ENCODE measurements around the gene CERS6. TPM values are rescaled to one million over a fixed set of nuclear protein-coding genes. Genes with fewer than 3 reads are reported as not detected.
A peak's percentile ranks its signal among the peaks of the same experiment; 100 is the strongest.

The CERS6 gene
- total RNA-seq, 3 donors from 2014 or later = 36.4 to 46.4 (median 44.8) TPM

- intact Hi-C loops (cut with DNase I; ENCODE audit: low total_unique reads) = no loop called here
- DNase-seq (ENCODE audit: low spot score in 2 of 2) = no peak
- Histone ChIP-seq H3K27ac (no peak overlapping the region), H3K9me3 (no peaks in the 10 kb centered on the region), H3K4me3 (no peak overlapping the region), H3K4me1 (no peaks in the 10 kb centered on the region), H3K27me3 (no peaks in the 10 kb centered on the region), H3K36me3 (no peaks in the 10 kb centered on the region)
- TF ChIP-seq, protein P1, sequence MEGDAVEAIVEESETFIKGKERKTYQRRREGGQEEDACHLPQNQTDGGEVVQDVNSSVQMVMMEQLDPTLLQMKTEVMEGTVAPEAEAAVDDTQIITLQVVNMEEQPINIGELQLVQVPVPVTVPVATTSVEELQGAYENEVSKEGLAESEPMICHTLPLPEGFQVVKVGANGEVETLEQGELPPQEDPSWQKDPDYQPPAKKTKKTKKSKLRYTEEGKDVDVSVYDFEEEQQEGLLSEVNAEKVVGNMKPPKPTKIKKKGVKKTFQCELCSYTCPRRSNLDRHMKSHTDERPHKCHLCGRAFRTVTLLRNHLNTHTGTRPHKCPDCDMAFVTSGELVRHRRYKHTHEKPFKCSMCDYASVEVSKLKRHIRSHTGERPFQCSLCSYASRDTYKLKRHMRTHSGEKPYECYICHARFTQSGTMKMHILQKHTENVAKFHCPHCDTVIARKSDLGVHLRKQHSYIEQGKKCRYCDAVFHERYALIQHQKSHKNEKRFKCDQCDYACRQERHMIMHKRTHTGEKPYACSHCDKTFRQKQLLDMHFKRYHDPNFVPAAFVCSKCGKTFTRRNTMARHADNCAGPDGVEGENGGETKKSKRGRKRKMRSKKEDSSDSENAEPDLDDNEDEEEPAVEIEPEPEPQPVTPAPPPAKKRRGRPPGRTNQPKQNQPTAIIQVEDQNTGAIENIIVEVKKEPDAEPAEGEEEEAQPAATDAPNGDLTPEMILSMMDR (IDR thresholded peaks at IDR 0.05) = no peak
- TF ChIP-seq POLR2AphosphoS5 (IDR thresholded peaks at IDR 0.05) = no peak
- TF ChIP-seq POLR2A (IDR thresholded peaks at IDR 0.05) = no peak
Measured at GRCh38 chr2:168684921-168685599, 229.0 kb downstream of the CERS6 start.

DNA sequence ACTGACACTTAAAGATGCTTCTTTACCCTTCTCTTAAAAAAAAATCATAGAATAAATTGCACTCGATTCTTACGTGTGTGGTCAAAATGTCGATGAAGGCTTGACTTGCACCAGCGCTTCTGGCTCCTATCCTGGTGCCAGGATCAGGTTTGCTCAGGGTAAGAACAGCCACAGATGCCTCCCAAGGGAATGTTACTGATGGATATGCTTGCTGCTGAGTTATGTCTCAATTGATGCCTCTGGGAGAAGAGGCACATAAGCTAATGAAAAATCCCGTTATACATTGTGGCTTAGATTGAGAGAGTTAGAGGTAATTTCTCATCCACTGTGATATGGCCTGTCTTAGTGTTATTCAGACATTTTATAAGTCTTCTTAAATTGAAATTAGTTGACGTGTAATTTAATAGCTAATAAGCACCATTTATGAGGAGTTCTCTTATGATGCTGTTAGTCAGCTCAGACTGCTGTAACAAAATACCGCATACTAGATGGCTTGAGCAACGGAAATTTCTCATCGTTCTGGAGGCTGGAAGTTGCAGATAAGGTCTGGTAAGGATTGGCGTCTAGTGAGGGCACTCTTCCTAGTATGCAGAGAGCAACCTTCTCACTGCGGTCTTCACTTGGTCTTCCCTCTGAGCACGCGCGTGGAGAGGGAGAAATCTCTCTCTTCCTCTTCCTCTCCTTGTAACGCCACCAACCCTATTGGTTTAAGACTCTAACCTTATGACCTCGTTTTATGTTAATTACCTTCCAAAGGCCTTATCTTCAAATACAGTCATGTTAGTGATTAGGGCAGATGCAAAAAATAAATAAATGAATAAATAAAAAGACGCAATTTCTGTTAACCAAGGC lies 229.8 kb downstream of the CERS6 start:
- no peaks in the 10 kb centered on the region for H3K27me3 ChIP-seq
- TF ChIP-seq POLR2AphosphoS5 (IDR thresholded peaks at IDR 0.05) (no peak), POLR2A (IDR thresholded peaks at IDR 0.05) (no peak)
- TF ChIP-seq, protein P1 (IDR thresholded peaks at IDR 0.05) = no peak
- no peak for DNase-seq (ENCODE audit: low spot score in 2 of 2)
- H3K36me3 ChIP-seq = no peaks in the 10 kb centered on the region
- no peaks in the 10 kb centered on the region for H3K9me3 ChIP-seq
- H3K27ac ChIP-seq = no peak overlapping the region
- H3K4me3 ChIP-seq = no peak overlapping the region
- intact Hi-C loops (cut with DNase I; ENCODE audit: low total_unique reads) = no loop called here
- no peaks in the 10 kb centered on the region for H3K4me1 ChIP-seq

DNA sequence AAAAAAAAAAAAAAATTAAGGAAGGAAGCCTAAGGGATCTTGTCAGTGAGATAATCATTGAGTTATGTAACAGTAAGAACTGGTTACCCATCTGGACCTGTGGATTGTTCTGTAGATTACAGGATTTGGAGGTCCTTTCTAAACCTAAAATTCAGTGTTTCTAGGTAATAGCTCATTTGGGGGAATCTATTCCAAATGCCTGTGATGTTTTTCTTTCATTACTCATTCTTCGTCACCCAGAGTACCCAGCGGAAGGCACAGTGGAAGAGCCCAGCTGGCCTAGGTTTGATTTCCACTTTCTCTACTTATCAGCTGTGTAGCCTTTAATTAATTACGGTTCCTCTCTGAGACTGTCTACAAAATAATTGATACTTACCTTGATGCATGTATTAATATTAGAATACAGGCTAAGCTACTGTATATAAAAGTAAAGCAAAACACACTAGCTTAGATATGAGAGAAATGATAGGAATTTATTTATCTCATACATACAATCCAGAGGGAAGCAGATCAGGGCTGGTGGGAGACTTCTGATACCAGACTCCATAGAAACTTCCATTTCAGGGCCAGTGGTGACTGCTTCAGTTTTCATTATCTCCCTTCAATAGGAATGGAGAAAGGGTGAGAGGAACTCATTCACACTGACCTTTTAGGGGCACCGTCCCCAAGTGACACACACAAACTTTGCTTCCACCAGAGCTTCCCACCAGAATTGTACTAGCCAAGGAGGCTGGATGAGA lies 230.6 kb downstream of the CERS6 start:
- no peaks in the 10 kb centered on the region for H3K36me3 ChIP-seq
- H3K27ac ChIP-seq = no peak overlapping the region
- TF ChIP-seq POLR2A (IDR thresholded peaks at IDR 0.05) (no peak), POLR2AphosphoS5 (IDR thresholded peaks at IDR 0.05) (no peak)
- TF ChIP-seq, protein P1 (IDR thresholded peaks at IDR 0.05) = no peak
- no peak for DNase-seq (ENCODE audit: low spot score in 2 of 2)
- intact Hi-C loops (cut with DNase I; ENCODE audit: low total_unique reads) = no loop called here
- H3K4me3 ChIP-seq = no peak overlapping the region
- no peaks in the 10 kb centered on the region for H3K27me3 ChIP-seq
- no peaks in the 10 kb centered on the region for H3K4me1 ChIP-seq
- H3K9me3 ChIP-seq = no peaks in the 10 kb centered on the region

DNA sequence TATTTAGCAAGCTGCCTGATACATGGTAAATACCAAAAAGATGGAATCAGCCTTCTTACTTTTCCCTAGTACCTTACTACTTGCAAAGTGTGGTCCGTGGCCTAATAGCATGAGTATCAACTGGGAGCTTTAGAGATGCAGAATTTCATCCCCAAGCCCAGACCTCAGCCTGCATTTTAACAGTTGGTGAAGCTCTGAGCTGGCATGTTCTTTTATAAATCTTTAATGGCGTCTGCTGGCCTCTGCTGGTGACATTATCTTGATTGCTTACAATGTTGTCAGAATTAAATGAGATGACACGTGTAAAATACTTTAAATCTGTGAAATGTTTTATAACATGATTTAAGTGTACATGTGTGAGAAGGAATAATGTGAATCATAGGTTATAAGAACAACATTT lies 231.2 kb downstream of the CERS6 start:
- no peak for TF ChIP-seq POLR2A (IDR thresholded peaks at IDR 0.05)
- TF ChIP-seq, protein P1 (IDR thresholded peaks at IDR 0.05) = peak in 1 of 3 donors; percentile 13
- TF ChIP-seq POLR2AphosphoS5 (IDR thresholded peaks at IDR 0.05) = no peak
- Histone ChIP-seq H3K27me3 (no peaks in the 10 kb centered on the region), H3K4me3 (no peak overlapping the region), H3K9me3 (no peaks in the 10 kb centered on the region), H3K36me3 (no peaks in the 10 kb centered on the region), H3K4me1 (no peaks in the 10 kb centered on the region), H3K27ac (no peak overlapping the region)
- DNase-seq (ENCODE audit: low spot score in 2 of 2) = no peak
- intact Hi-C loops (cut with DNase I; ENCODE audit: low total_unique reads) = no loop called here

All from breast epithelium (tissue), 4 donors.